KOPT-K1 (cell line): Measurements from ENCODE around the gene CALN1.

ENCODE experiments used
- H3K27ac ChIP-seq: fragments of 200-600 bp; sonication (generic); 2 replicates; pipeline ENCODE4 v1.5.1; 2016; ENCODE audit warnings: antibody characterized with exemption, mild to moderate bottlenecking, low read depth, low read length; ENCODE audit not compliant: poor library complexity, severe bottlenecking
- H3K36me3 ChIP-seq: fragments of 200-600 bp; sonication (generic); 2 replicates; pipeline ENCODE4 v1.5.1; 2017; ENCODE audit warnings: antibody characterized with exemption, mild to moderate bottlenecking, low read length, moderate library complexity; ENCODE audit not compliant: insufficient read depth
- H3K9me3 ChIP-seq: fragments of 200-600 bp; sonication (generic); 2 replicates; pipeline ENCODE4 v1.5.1; 2017; ENCODE audit warnings: antibody characterized with exemption, low read length, mild to moderate bottlenecking; ENCODE audit not compliant: insufficient read depth, poor library complexity, severe bottlenecking

The CALN1 gene

GRCh38 chr7:72170475-72170874 lies 241.7 kb downstream of the CALN1 start:
- Histone ChIP-seq H3K27ac (no peak overlapping the region), H3K36me3 (no peaks in the 10 kb centered on the region), H3K9me3 (peaks cover 11% of the 10 kb centered on the region)

- Histone ChIP-seq H3K36me3 (no peaks in the 10 kb centered on the region), H3K9me3 (peaks cover 12% of the 10 kb centered on the region), H3K27ac (no peak overlapping the region)
Observed at GRCh38 chr7:72163271-72163670, 248.9 kb downstream of the CALN1 start.

DNA sequence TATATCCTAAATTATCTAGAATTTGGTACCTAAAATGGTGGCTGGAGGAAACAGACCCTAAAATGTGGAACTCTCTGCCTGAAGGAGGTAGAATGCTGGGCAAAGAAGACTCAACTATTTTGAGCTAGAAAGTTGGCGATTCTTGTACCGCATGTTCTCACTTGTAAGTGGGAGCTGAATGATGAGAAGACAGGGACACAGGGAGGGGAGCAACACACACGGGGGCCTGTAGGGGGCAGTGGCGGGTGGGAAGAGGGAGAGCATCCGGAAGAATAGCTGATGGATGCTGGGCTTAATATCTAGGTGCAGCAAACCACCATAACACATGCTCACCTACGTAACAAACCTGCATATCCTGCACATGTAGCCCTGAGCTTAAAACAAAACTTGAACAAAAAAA lies 250.6 kb downstream of the CALN1 start:
- Histone ChIP-seq H3K27ac (no peak overlapping the region), H3K36me3 (no peaks in the 10 kb centered on the region), H3K9me3 (peaks cover 12% of the 10 kb centered on the region)

GRCh38 chr7:72159911-72160310 lies 252.2 kb downstream of the CALN1 start:
- Histone ChIP-seq H3K36me3 (no peaks in the 10 kb centered on the region), H3K27ac (no peak overlapping the region), H3K9me3 (peaks cover 12% of the 10 kb centered on the region)

- H3K9me3 ChIP-seq = no peaks in the 10 kb centered on the region
- H3K36me3 ChIP-seq = no peaks in the 10 kb centered on the region
- no peak overlapping the region for H3K27ac ChIP-seq
Observed at GRCh38 chr7:72156671-72157070, 255.5 kb downstream of the CALN1 start.

- Histone ChIP-seq H3K9me3 (no peaks in the 10 kb centered on the region), H3K27ac (no peak overlapping the region), H3K36me3 (no peaks in the 10 kb centered on the region)
Observed at GRCh38 chr7:72153132-72153512, 259.0 kb downstream of the CALN1 start.

DNA sequence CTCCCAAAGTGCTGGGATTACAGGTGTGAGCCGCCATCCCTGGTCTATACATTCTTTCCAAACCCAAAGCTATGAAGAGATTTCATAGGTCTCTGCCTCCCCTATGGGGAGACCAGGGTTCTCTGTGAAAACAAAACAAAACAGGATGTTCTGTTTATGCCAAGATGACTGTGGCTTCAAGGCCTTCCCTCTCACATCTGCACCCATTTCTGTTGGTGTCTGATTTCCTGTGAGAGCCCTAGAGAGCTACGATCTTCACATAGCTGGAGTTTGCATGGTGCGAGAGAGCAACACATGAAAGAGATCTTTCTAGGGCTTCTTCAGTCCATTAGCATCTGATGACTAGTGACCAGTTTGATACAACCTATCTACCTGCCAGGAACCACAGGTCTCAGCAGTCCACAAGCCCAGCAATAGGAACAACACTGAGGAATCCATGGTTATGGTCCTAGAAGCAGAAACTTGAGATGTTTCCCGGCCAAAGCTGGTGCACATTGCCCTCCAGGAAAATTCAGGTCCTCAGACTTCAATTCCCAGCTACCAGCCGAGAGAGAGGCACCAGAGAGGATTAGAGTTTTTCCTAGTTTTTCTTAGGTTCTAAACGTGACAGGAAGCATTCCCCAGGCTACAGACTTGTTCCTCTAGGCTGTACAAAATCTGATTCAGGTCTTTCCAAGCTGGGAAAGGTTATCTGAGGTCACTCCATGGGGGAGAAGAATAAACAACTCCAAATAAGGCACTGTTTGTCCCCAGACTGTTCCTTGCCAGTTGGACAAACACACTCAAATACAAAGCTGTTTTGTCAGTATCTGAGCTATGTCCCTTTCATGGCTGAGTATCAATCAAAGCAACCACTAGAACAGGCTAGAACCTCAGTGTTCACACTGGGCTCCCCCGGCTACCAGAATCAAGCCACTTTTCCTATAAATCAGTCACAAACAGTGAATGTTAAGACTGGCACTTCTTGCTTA lies 259.7 kb downstream of the CALN1 start:
- Histone ChIP-seq H3K36me3 (no peaks in the 10 kb centered on the region), H3K27ac (no peak overlapping the region), H3K9me3 (no peaks in the 10 kb centered on the region)

- Histone ChIP-seq H3K9me3 (no peaks in the 10 kb centered on the region), H3K27ac (no peak overlapping the region), H3K36me3 (no peaks in the 10 kb centered on the region)
Observed at GRCh38 chr7:72140566-72140965, 271.6 kb downstream of the CALN1 start.

DNA sequence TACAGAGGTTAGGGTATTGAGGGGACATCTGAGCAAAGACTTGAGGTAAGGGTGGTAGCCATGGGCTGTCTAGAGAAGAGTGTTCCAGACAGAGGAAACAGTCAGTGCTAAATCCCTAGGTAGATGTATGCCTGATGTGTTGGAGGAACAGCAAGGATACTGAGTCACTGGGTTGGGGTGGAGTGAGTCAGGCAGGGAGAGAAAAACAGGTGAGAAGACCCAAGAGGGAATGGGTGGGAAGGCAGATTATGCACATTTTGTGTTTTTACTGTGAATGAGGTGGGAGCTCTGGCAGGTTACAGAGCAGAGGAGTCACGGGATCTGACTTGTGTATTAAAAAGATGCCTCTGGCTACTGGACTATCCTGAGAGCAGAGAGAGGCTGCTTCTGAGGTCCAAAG lies 285.0 kb downstream of the CALN1 start:
- Histone ChIP-seq H3K27ac (no peak overlapping the region), H3K9me3 (no peaks in the 10 kb centered on the region), H3K36me3 (no peaks in the 10 kb centered on the region)

DNA sequence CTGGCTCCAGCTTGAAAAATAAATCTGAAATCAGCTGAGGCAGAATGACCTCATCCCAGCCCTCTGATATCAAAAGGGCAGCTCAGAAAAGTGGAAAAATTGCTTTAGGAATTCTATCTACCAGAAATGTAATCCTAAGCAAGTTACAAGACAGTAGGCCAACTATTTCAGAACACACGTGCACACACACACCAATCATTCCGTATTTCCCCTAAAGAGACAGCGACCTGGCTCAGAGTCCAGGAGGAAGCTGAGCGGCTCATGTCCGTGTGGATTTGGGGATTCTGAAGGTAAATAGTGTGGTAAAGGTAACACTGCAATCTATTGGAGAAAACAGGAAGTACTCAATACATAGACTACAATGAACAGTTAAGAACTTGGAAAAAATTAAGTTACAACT lies 288.2 kb downstream of the CALN1 start:
- Histone ChIP-seq H3K27ac (no peak overlapping the region), H3K36me3 (no peaks in the 10 kb centered on the region), H3K9me3 (no peaks in the 10 kb centered on the region)

DNA sequence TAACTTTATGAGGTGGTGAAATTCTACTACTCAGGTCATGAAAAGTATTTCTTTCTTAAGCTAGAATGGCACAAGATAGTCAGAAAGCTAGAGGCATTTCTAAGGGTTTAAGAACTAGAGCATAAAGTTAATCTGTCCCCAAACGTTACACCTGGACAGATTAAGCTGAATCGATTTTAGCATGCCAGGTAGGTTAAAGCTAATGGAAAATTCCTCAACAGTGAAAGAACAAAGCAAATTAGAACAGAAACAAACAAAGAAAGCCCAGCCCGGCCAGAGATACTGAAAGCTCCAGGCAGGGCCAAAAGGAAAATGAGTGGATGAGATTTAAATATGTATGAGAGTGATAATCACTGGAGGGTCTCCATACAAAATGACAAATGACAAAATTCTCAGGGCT lies 293.8 kb downstream of the CALN1 start:
- peaks cover 11% of the 10 kb centered on the region for H3K9me3 ChIP-seq
- no peaks in the 10 kb centered on the region for H3K36me3 ChIP-seq
- H3K27ac ChIP-seq = no peak overlapping the region

DNA sequence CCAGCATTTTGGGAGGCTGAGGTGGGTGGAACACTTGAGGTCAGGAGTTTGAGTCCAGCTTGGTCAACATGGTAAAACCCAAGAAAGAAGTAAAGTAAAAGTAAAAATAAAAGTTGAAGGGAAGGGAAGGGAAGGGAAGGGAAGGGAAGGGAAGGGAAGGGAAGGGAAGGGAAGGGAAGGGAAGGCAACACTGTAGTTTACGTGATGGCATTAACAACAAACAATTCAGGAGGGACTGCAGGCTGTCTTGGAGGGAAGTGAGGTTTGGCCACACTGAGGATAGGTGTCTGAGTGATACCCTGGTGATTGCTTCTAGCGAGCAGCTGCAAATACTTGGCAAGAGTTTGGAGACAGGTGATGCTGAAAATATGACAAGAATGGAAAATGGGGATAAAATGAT lies 298.0 kb downstream of the CALN1 start:
- no peaks in the 10 kb centered on the region for H3K36me3 ChIP-seq
- peaks cover 11% of the 10 kb centered on the region for H3K9me3 ChIP-seq

GRCh38 chr7:72112992-72113391 lies 299.1 kb downstream of the CALN1 start:
- Histone ChIP-seq H3K36me3 (no peaks in the 10 kb centered on the region), H3K9me3 (peaks cover 11% of the 10 kb centered on the region), H3K27ac (no peak overlapping the region)

More for the DNA sequence above, 298.0 kb downstream of the CALN1 start:
- no peak overlapping the region for H3K27ac ChIP-seq

DNA sequence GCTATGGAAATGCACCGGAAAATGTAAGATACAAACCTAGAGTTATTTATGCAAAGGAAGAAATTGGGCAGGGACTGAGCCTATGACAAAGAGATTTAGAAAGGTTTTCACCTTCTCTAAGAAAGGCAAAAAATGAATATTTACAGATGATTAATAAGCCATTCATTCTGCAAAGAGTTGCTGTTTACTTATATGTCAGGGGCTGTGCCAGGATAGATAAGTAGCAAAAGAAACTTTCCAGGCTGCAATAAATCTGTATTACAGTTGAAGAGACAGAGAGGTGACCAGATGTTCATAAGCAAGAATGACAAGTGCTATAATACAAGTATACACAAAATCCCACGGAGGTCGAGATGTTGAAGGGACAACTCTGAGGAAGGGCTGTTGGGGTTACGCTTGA lies 299.6 kb downstream of the CALN1 start:
- Histone ChIP-seq H3K36me3 (no peaks in the 10 kb centered on the region), H3K27ac (no peak overlapping the region), H3K9me3 (peaks cover 11% of the 10 kb centered on the region)

DNA sequence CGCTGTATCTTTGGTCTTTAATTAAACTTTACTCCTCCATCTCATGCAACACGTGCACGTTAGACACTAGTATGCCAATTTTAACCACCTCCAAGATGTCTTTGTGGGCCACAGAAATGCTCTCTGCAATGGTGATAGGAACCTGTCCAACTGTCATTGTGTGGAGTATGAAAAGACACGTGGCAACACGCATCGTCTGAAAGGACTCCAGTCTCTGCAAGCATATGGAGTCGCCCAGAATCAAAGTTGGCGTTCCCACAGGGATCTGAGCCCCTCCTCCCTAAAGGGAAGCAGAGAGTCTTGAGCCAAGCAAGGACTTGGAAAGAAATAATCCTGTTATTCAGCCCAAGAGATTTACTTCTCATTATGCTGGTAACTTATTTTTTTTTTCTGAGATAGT lies 301.1 kb downstream of the CALN1 start:
- no peaks in the 10 kb centered on the region for H3K9me3 ChIP-seq
- H3K27ac ChIP-seq = no peak overlapping the region
- H3K36me3 ChIP-seq = no peaks in the 10 kb centered on the region

DNA sequence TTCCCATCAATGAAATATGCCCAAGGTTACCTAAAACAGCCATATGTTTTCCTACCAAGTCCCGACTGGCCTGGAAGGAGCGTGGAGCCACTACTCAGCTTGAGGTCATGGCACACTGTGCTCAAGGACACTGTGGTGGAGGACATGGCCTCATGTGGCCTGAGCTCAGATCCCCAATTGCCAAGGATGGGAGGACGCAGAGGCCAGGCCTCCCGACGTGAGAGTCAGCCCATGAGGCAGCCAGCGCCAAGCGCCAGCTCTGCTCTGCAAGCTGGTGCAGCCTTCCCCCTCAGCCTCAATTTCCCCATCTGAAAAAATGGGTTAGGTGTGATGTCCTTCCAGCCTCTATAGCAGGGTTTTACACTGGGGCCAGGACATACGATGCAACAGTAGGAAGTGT lies 302.6 kb downstream of the CALN1 start:
- no peaks in the 10 kb centered on the region for H3K9me3 ChIP-seq
- no peak overlapping the region for H3K27ac ChIP-seq
- H3K36me3 ChIP-seq = no peaks in the 10 kb centered on the region
